ENCODE data around the gene ZNF292. TPM values are rescaled to one million over a fixed set of nuclear protein-coding genes. Genes with fewer than 3 reads are reported as not detected.

The ZNF292 gene
- total RNA-seq, 1 donor = 39.4 TPM

- H3K79me2 ChIP-seq (ENCODE audit: insufficient read depth, low read length) = no peaks in the 10 kb centered on the region
- peaks cover 31% of the 10 kb centered on the region for H3K36me3 ChIP-seq (ENCODE audit: insufficient read depth, low read length)
- no peak overlapping the region for H2AFZ ChIP-seq (ENCODE audit: low read length)
- TF ChIP-seq CTCF (IDR thresholded peaks at IDR 0.05; ENCODE audit: extremely low read depth, low read depth, low read length) = no peak
- no peaks in the 10 kb centered on the region for H4K20me1 ChIP-seq (ENCODE audit: insufficient read depth, low read length)
- H3K4me3 ChIP-seq (ENCODE audit: insufficient read depth, low read length) = no peak overlapping the region
- H3K4me2 ChIP-seq (ENCODE audit: insufficient read depth, low read length) = no peak overlapping the region
- H3K4me1 ChIP-seq (ENCODE audit: insufficient read depth, low read length) = no peaks in the 10 kb centered on the region
- no peaks in the 10 kb centered on the region for H3K9me3 ChIP-seq (ENCODE audit: low read depth, low read length)
- H3K27me3 ChIP-seq (ENCODE audit: insufficient read depth, low read length) = no peaks in the 10 kb centered on the region
- no peak for DNase-seq (ENCODE audit: insufficient read length, low spot score, missing footprints)
- H3K27ac ChIP-seq (ENCODE audit: low read depth, low read length) = no peak overlapping the region
Measured at GRCh38 chr6:87257565-87257964, 102.2 kb downstream of the ZNF292 start.

- Histone ChIP-seq H3K36me3 (ENCODE audit: insufficient read depth, low read length) (peaks cover 31% of the 10 kb centered on the region), H3K27ac (ENCODE audit: low read depth, low read length) (no peak overlapping the region), H3K4me3 (ENCODE audit: insufficient read depth, low read length) (no peak overlapping the region), H4K20me1 (ENCODE audit: insufficient read depth, low read length) (no peaks in the 10 kb centered on the region), H3K4me1 (ENCODE audit: insufficient read depth, low read length) (no peaks in the 10 kb centered on the region), H3K9me3 (ENCODE audit: low read depth, low read length) (no peaks in the 10 kb centered on the region), H3K27me3 (ENCODE audit: insufficient read depth, low read length) (no peaks in the 10 kb centered on the region), H3K79me2 (ENCODE audit: insufficient read depth, low read length) (no peaks in the 10 kb centered on the region), H2AFZ (ENCODE audit: low read length) (no peak overlapping the region), H3K4me2 (ENCODE audit: insufficient read depth, low read length) (no peak overlapping the region)
- no peak for TF ChIP-seq CTCF (IDR thresholded peaks at IDR 0.05; ENCODE audit: extremely low read depth, low read depth, low read length)
- no peak for DNase-seq (ENCODE audit: insufficient read length, low spot score, missing footprints)
Measured at GRCh38 chr6:87257975-87258374, 102.6 kb downstream of the ZNF292 start.

GRCh38 chr6:87259791-87260190 lies 104.4 kb downstream of the ZNF292 start:
- H3K4me1 ChIP-seq (ENCODE audit: insufficient read depth, low read length) = no peaks in the 10 kb centered on the region
- DNase-seq (ENCODE audit: insufficient read length, low spot score, missing footprints) = no peak
- H3K4me2 ChIP-seq (ENCODE audit: insufficient read depth, low read length) = no peak overlapping the region
- H4K20me1 ChIP-seq (ENCODE audit: insufficient read depth, low read length) = no peaks in the 10 kb centered on the region
- no peaks in the 10 kb centered on the region for H3K27me3 ChIP-seq (ENCODE audit: insufficient read depth, low read length)
- no peak for TF ChIP-seq CTCF (IDR thresholded peaks at IDR 0.05; ENCODE audit: extremely low read depth, low read depth, low read length)
- H3K36me3 ChIP-seq (ENCODE audit: insufficient read depth, low read length) = peaks cover 20% of the 10 kb centered on the region
- no peaks in the 10 kb centered on the region for H3K79me2 ChIP-seq (ENCODE audit: insufficient read depth, low read length)
- no peak overlapping the region for H3K27ac ChIP-seq (ENCODE audit: low read depth, low read length)
- H3K9me3 ChIP-seq (ENCODE audit: low read depth, low read length) = no peaks in the 10 kb centered on the region
- H3K4me3 ChIP-seq (ENCODE audit: insufficient read depth, low read length) = no peak overlapping the region
- H2AFZ ChIP-seq (ENCODE audit: low read length) = no peak overlapping the region

- no peak for TF ChIP-seq CTCF (IDR thresholded peaks at IDR 0.05; ENCODE audit: extremely low read depth, low read depth, low read length)
- Histone ChIP-seq H2AFZ (ENCODE audit: low read length) (no peak overlapping the region), H3K36me3 (ENCODE audit: insufficient read depth, low read length) (peaks cover 7% of the 10 kb centered on the region), H3K4me2 (ENCODE audit: insufficient read depth, low read length) (no peak overlapping the region), H3K4me3 (ENCODE audit: insufficient read depth, low read length) (no peak overlapping the region), H3K4me1 (ENCODE audit: insufficient read depth, low read length) (no peaks in the 10 kb centered on the region), H3K27ac (ENCODE audit: low read depth, low read length) (no peak overlapping the region), H3K9me3 (ENCODE audit: low read depth, low read length) (no peaks in the 10 kb centered on the region), H3K79me2 (ENCODE audit: insufficient read depth, low read length) (no peaks in the 10 kb centered on the region), H4K20me1 (ENCODE audit: insufficient read depth, low read length) (no peaks in the 10 kb centered on the region), H3K27me3 (ENCODE audit: insufficient read depth, low read length) (no peaks in the 10 kb centered on the region)
- DNase-seq (ENCODE audit: insufficient read length, low spot score, missing footprints) = no peak
Measured at GRCh38 chr6:87261534-87261933, 106.2 kb downstream of the ZNF292 start.
